ENCODE measurements around the gene AFG1L. TPM values are rescaled to one million over a fixed set of nuclear protein-coding genes. Genes with fewer than 3 reads are reported as not detected.

The AFG1L gene
- total RNA-seq, 2 donors from 2014 or later = 10.5 to 11.1 TPM

GRCh38 chr6:108556866-108557493 is 262.1 kb downstream of the AFG1L start:
- no peaks in the 10 kb centered on the region for H3K9me3 ChIP-seq (ENCODE audit: control insufficient read depth, low read length)
- H3K36me3 ChIP-seq (ENCODE audit: control insufficient read depth, insufficient read depth, low read length) = no peaks in the 10 kb centered on the region
- Mint-ChIP-seq H3K27me3 (ENCODE audit: insufficient read depth) (peaks cover 31% of the 10 kb centered on the region), H3K36me3 (ENCODE audit: low read depth) (no peaks in the 10 kb centered on the region), H3K9me3 (no peaks in the 10 kb centered on the region), H3K27ac (peak overlapping the region; percentile 93), H3K4me3 (peak overlapping the region; percentile 87), H3K4me1 (peaks cover 9% of the 10 kb centered on the region)
- H3K4me1 ChIP-seq (ENCODE audit: control insufficient read depth, insufficient read depth, low read length) = no peaks in the 10 kb centered on the region
- DNase-seq = no peak
- H3K9ac ChIP-seq (ENCODE audit: extremely low read depth, low read length, poor library complexity, severe bottlenecking) = peak overlapping the region; percentile 86
- 56 to 57% methylated on average over 7 to 16 of the region's 16 CpGs for WGBS, 2 experiments (ENCODE audit: insufficient coverage in 1 of 2, insufficient read length in 1 of 2)
- H3K27ac ChIP-seq (ENCODE audit: low read depth, low read length) = peak overlapping the region; percentile 99
- H3K27me3 ChIP-seq (ENCODE audit: control insufficient read depth, insufficient read depth, low read length, poor library complexity, severe bottlenecking) = peaks cover 40% of the 10 kb centered on the region
- no peak for TF ChIP-seq CTCF (conservative IDR thresholded peaks at IDR 0.05)
- H3K4me3 ChIP-seq (ENCODE audit: low read length) = peak overlapping the region; percentile 90

GRCh38 chr6:108557494-108558371 is 262.9 kb downstream of the AFG1L start:
- Histone ChIP-seq H3K4me3 (ENCODE audit: low read length) (peak overlapping the region; percentile 90), H3K9me3 (ENCODE audit: control insufficient read depth, low read length) (no peaks in the 10 kb centered on the region), H3K27me3 (ENCODE audit: control insufficient read depth, insufficient read depth, low read length, poor library complexity, severe bottlenecking) (peaks cover 40% of the 10 kb centered on the region), H3K4me1 (ENCODE audit: control insufficient read depth, insufficient read depth, low read length) (no peaks in the 10 kb centered on the region), H3K9ac (ENCODE audit: extremely low read depth, low read length, poor library complexity, severe bottlenecking) (peak overlapping the region; percentile 86), H3K36me3 (ENCODE audit: control insufficient read depth, insufficient read depth, low read length) (no peaks in the 10 kb centered on the region), H3K27ac (ENCODE audit: low read depth, low read length) (peak overlapping the region; percentile 99)
- H3K4me3 Mint-ChIP-seq = peak overlapping the region; percentile 87
- 1 to 2% methylated on average over 27 to 105 of the region's 105 CpGs for WGBS, 2 experiments (ENCODE audit: insufficient coverage in 1 of 2, insufficient read length in 1 of 2)
- TF ChIP-seq CTCF (conservative IDR thresholded peaks at IDR 0.05) = peak; percentile 53
- peaks cover 32% of the 10 kb centered on the region for H3K27me3 Mint-ChIP-seq (ENCODE audit: insufficient read depth)
- peak; percentile 94 for DNase-seq
- H3K36me3 Mint-ChIP-seq (ENCODE audit: low read depth) = no peaks in the 10 kb centered on the region
- H3K9me3 Mint-ChIP-seq = no peaks in the 10 kb centered on the region
- peak overlapping the region; percentile 96 for H3K27ac Mint-ChIP-seq
- H3K4me1 Mint-ChIP-seq = peaks cover 10% of the 10 kb centered on the region

- 0 to 2% methylated on average over 14 to 57 of the region's 58 CpGs for WGBS, 2 experiments (ENCODE audit: insufficient coverage in 1 of 2, insufficient read length in 1 of 2)
- H3K36me3 ChIP-seq (ENCODE audit: control insufficient read depth, insufficient read depth, low read length) = no peaks in the 10 kb centered on the region
- peaks cover 39% of the 10 kb centered on the region for H3K27me3 ChIP-seq (ENCODE audit: control insufficient read depth, insufficient read depth, low read length, poor library complexity, severe bottlenecking)
- H3K27ac Mint-ChIP-seq = peak overlapping the region; percentile 96
- peak overlapping the region; percentile 87 for H3K4me3 Mint-ChIP-seq
- TF ChIP-seq CTCF (conservative IDR thresholded peaks at IDR 0.05) = no peak
- peak overlapping the region; percentile 93 for H3K4me3 ChIP-seq (ENCODE audit: low read length)
- no peaks in the 10 kb centered on the region for H3K9me3 ChIP-seq (ENCODE audit: control insufficient read depth, low read length)
- H3K9ac ChIP-seq (ENCODE audit: extremely low read depth, low read length, poor library complexity, severe bottlenecking) = peak overlapping the region; percentile 86
- peaks cover 31% of the 10 kb centered on the region for H3K27me3 Mint-ChIP-seq (ENCODE audit: insufficient read depth)
- no peaks in the 10 kb centered on the region for H3K9me3 Mint-ChIP-seq
- no peaks in the 10 kb centered on the region for H3K4me1 ChIP-seq (ENCODE audit: control insufficient read depth, insufficient read depth, low read length)
- DNase-seq = peak; percentile 99
- H3K27ac ChIP-seq (ENCODE audit: low read depth, low read length) = peak overlapping the region; percentile 99
- no peaks in the 10 kb centered on the region for H3K36me3 Mint-ChIP-seq (ENCODE audit: low read depth)
- peaks cover 17% of the 10 kb centered on the region for H3K4me1 Mint-ChIP-seq
Observed at GRCh38 chr6:108558372-108559096, 263.7 kb downstream of the AFG1L start.

Data from endodermal cell (in vitro differentiated cells).